GM12878 (cell line): Measurements from ENCODE around the gene ASCL4. TPM values are rescaled to one million over a fixed set of nuclear protein-coding genes. Genes with fewer than 3 reads are reported as not detected.

ENCODE experiments used
- BRCA1 ChIP-seq: IDR thresholded peaks from 2 replicates; pipeline ENCODE4 v1.6.1; 2011; ENCODE audit warnings: low read depth, low read length, improper control_type of control experiment
- CBX5 ChIP-seq: sonication (generic); IDR thresholded peaks from 2 replicates; pipeline ENCODE4 v1.6.1; 2016; ENCODE audit warnings: low read depth, moderate library complexity, mild to moderate bottlenecking, inconsistent platforms
- CEBPZ ChIP-seq: fragments of 150-350 bp; IDR thresholded peaks from 2 replicates; pipeline ENCODE4 v1.6.1; 2016; ENCODE audit warnings: low read depth, low read length
- CHD1 ChIP-seq: IDR thresholded peaks from 2 replicates; pipeline ENCODE4 v1.6.1; 2012; ENCODE audit warnings: low read depth, low read length, improper control_type of control experiment
- CREM ChIP-seq: IDR thresholded peaks from 2 replicates; pipeline ENCODE4 v1.6.1; 2014; ENCODE audit warnings: antibody characterized with exemption, low read depth
- E2F4 ChIP-seq: IDR thresholded peaks from 2 replicates; pipeline ENCODE4 v1.6.1; 2012; ENCODE audit warnings: low read depth, low read length, improper control_type of control experiment
- EZH2 ChIP-seq: IDR thresholded peaks from 2 replicates; pipeline ENCODE4 v1.6.1; 2012; ENCODE audit warnings: low read depth, mild to moderate bottlenecking, control low read depth, inconsistent platforms, low read length, borderline replicate concordance; ENCODE audit not compliant: control insufficient read depth
- FOS ChIP-seq: IDR thresholded peaks from 3 replicates; pipeline ENCODE4 v1.6.1; 2011; ENCODE audit warnings: borderline replicate concordance; ENCODE audit not compliant: insufficient read length; ENCODE audit errors: extremely low read depth
- FOXK2 ChIP-seq: fragments of 450-650 bp; IDR thresholded peaks from 2 replicates; pipeline ENCODE4 v1.6.1; 2017; ENCODE audit warnings: mild to moderate bottlenecking, moderate library complexity
- GABPA ChIP-seq: IDR thresholded peaks from 2 replicates; pipeline ENCODE4 v1.6.1; 2014; ENCODE audit warnings: antibody characterized with exemption, low read depth, mild to moderate bottlenecking, inconsistent platforms
- HDAC2 ChIP-seq: fragments of 200-600 bp; sonication (generic); IDR thresholded peaks from 2 replicates; pipeline ENCODE4 v1.6.1; 2017
- IKZF2 ChIP-seq, 2 experiments: fragments of 450-650 bp; IDR thresholded peaks; 2 replicates each; pipeline ENCODE4 v1.6.1; 2017; ENCODE audit warnings: mild to moderate bottlenecking in 2 of 2, moderate library complexity in 2 of 2
- MEF2A ChIP-seq: IDR thresholded peaks from 2 replicates; pipeline ENCODE4 v1.6.1; 2011; ENCODE audit warnings: low read depth, mild to moderate bottlenecking, low read length, moderate library complexity; ENCODE audit not compliant: insufficient read depth
- NR2F1 ChIP-seq: fragments of 450-650 bp; conservative IDR thresholded peaks from 2 replicates; pipeline ENCODE4 v1.6.1; 2017; ENCODE audit warnings: mild to moderate bottlenecking
- PBX3 ChIP-seq: IDR thresholded peaks from 2 replicates; pipeline ENCODE4 v1.6.1; 2011; ENCODE audit warnings: mild to moderate bottlenecking, low read depth, low read length, moderate library complexity; ENCODE audit not compliant: insufficient replicate concordance
- PML ChIP-seq: IDR thresholded peaks from 2 replicates; pipeline ENCODE4 v1.6.1; 2012; ENCODE audit warnings: low read length, inconsistent platforms
- RAD51 ChIP-seq: fragments of 450-650 bp; IDR thresholded peaks from 2 replicates; pipeline ENCODE4 v1.6.1; 2016; ENCODE audit warnings: moderate library complexity, mild to moderate bottlenecking, inconsistent platforms
- RELA ChIP-seq: fragments of 450-650 bp; IDR thresholded peaks from 2 replicates; pipeline ENCODE4 v1.8.0; 2014; ENCODE audit warnings: borderline replicate concordance; ENCODE audit not compliant: partially characterized antibody
- SIN3A ChIP-seq: IDR thresholded peaks from 2 replicates; pipeline ENCODE4 v1.6.1; 2012; ENCODE audit warnings: low read depth, low read length, improper control_type of control experiment
- SMAD5 ChIP-seq: IDR thresholded peaks from 2 replicates; pipeline ENCODE4 v1.6.1; 2016; ENCODE audit warnings: antibody characterized with exemption, low read depth
- SP1 ChIP-seq: IDR thresholded peaks from one replicate; pipeline ENCODE4 v1.6.1; 2011; ENCODE audit warnings: low read depth, low read length
- SPI1 ChIP-seq: IDR thresholded peaks from 2 replicates; pipeline ENCODE4 v1.6.1; 2011; ENCODE audit warnings: low read depth, mild to moderate bottlenecking, low read length, moderate library complexity, borderline replicate concordance; ENCODE audit not compliant: insufficient read depth
- TCF12 ChIP-seq: IDR thresholded peaks from 2 replicates; pipeline ENCODE4 v1.6.1; 2011; ENCODE audit warnings: low read depth, mild to moderate bottlenecking, low read length
- ZNF24 ChIP-seq: fragments of 450-650 bp; IDR thresholded peaks from 2 replicates; pipeline ENCODE4 v1.6.1; 2017; ENCODE audit warnings: antibody characterized with exemption, mild to moderate bottlenecking
- ZNF274 ChIP-seq: IDR thresholded peaks from one replicate; pipeline ENCODE4 v1.8.0; 2011; ENCODE audit not compliant: insufficient read length, insufficient read depth
- polyA plus RNA-seq, 11 experiments: library from polyadenylated mRNA; depleted of rRNA in 4 of 11; unstranded in 6 of 11; stranded (reverse) in 5 of 11; fragments of >200 nt; fragmentation: Nextera tagmentation in 4 of 11; fragmentation: Illumina TruSeq in 1 of 11; extraction: Ambion mirVana in 4 of 11; extraction: Trizol in 1 of 11; gene quantifications; 1 replicate in 1 of 11; 2 replicates in 10 of 11; pipeline versions ENCODE4 v1.2.1 to v1.2.3, GENCODE V29; 2011 to 2016; ENCODE audit warnings: inconsistent platforms in 2 of 11, missing spikeins in 2 of 11, low read depth in 1 of 11
- total RNA-seq, 4 experiments: library from RNA; depleted of rRNA in 3 of 4; stranded (reverse); fragments of >200 nt in 3 of 4; fragmentation: Illumina TruSeq in 1 of 4; extraction: Trizol in 1 of 4; gene quantifications; 2 replicates each; pipeline versions ENCODE4 v1.2.1 to v1.2.3, GENCODE V29; 2013 to 2021
- TF ChIP-seq, protein P1 (sequence below): fragments of 450-650 bp; IDR thresholded peaks from 2 replicates; pipeline ENCODE4 v1.6.1; 2016; ENCODE audit warnings: mild to moderate bottlenecking

The ASCL4 gene
- total and polyA plus RNA-seq, 10 of the 15 experiments (the other 5 are each of a cell fraction or from before 2014, with no cell fraction given): not detected

DNA sequence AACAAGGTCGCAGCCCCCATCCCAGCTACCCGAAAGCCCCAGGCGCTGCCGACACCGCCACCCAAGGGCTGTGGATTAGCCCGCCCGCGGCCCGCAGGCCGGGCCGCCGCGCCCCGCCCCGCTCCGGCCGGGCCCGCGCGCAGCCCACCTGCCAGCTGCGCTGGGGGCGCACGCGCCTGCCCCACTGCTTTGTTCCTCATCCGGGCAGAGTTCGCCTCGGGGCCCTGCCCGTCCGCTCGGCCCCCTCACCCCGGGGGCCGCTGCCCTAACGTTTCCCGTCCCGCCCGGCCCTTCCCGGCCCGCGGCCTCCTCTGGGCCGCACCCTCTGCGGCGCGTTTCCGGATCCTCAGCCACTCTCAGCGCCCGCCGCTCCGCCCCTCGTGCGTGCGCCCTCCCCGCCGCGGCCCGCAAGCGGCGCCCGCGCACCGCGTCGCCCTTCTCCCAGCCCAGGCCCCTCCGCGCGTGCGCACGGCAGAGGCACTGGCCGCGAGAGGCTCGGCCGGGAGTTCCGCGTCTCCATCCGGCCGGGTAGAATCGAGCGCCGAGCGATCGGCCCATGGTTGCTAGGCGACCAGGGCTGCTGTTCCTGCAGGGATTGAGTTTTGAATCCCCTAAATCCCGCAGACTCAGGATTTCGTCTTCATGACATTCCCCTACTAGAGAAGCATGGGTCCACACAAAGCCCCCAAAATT is 13.5 kb upstream of the ASCL4 start, which contains the start of gene PRDM4 (continued):
- TF ChIP-seq E2F4: no peak
- no peak for TF ChIP-seq BRCA1
- no peak for TF ChIP-seq SPI1
- TF ChIP-seq MEF2A: no peak
- no peak for TF ChIP-seq ZNF274
- TF ChIP-seq SMAD5: no peak
- TF ChIP-seq FOXK2: no peak
- no peak; the same call in 1 of the 2 replicates for TF ChIP-seq NR2F1
- peak; percentile 45 to 60; a peak in 3 of 4 replicates for TF ChIP-seq IKZF2 (IDR thresholded peaks at IDR 0.05)
- peak; percentile 47; the same call in 1 of the 2 replicates for TF ChIP-seq SIN3A
- no peak for TF ChIP-seq GABPA
- peak; percentile 1; the same call in 1 of the 2 replicates for TF ChIP-seq TCF12
- TF ChIP-seq CEBPZ: peak; percentile 12; the same call in 1 of the 2 replicates
- peak; percentile 88 for TF ChIP-seq RELA
- no peak for TF ChIP-seq HDAC2
- no peak for TF ChIP-seq RAD51
- TF ChIP-seq, protein P1, sequence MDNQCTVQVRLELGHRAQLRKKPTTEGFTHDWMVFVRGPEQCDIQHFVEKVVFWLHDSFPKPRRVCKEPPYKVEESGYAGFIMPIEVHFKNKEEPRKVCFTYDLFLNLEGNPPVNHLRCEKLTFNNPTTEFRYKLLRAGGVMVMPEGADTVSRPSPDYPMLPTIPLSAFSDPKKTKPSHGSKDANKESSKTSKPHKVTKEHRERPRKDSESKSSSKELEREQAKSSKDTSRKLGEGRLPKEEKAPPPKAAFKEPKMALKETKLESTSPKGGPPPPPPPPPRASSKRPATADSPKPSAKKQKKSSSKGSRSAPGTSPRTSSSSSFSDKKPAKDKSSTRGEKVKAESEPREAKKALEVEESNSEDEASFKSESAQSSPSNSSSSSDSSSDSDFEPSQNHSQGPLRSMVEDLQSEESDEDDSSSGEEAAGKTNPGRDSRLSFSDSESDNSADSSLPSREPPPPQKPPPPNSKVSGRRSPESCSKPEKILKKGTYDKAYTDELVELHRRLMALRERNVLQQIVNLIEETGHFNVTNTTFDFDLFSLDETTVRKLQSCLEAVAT: peak; percentile 100
- no peak for TF ChIP-seq PBX3
- TF ChIP-seq CHD1: no peak
- TF ChIP-seq FOS: no peak
- no peak for TF ChIP-seq SP1
- no peak for TF ChIP-seq CBX5
- peak; percentile 73; the same call in 1 of the 2 replicates for TF ChIP-seq CREM
- no peak for TF ChIP-seq ZNF24
- TF ChIP-seq EZH2: no peak
- no peak; the same call in 1 of the 2 replicates for TF ChIP-seq PML
